ENCODE measurements around the gene MOG. TPM values are rescaled to one million over a fixed set of nuclear protein-coding genes. Genes with fewer than 3 reads are reported as not detected.

MOG gene
- polyA plus RNA-seq (2011; rRNA removed) (not detected in 2 replicates), polyA plus RNA-seq (2017; fragmentation: RNase III; extraction: RNeasy Plus Mini Kit Qiagen cat#74134 plus additional on column Dnase treatment) (not detected in 3 replicates), polyA minus RNA-seq (2011; rRNA and poly(A)+ RNA removed) (not detected in 2 replicates)
- not detected in 2 replicates for polyA plus RNA-seq (2012; cell fraction: cytosol; rRNA removed)
- polyA plus RNA-seq (2012; cell fraction: nucleus; rRNA removed) = not detected in 2 replicates

- no peak for TF ChIP-seq MAFK (IDR thresholded peaks at IDR 0.05; ENCODE audit: partially characterized antibody)
- TF ChIP-seq ZFP36 (IDR thresholded peaks at IDR 0.05; ENCODE audit: borderline replicate concordance, partially characterized antibody) = no peak
- no peak for TF ChIP-seq CEBPB (IDR thresholded peaks at IDR 0.05)
- TF ChIP-seq EHF (CRISPR knock-in tag; IDR thresholded peaks at IDR 0.05) = no peak
- TF ChIP-seq KDM1A (IDR thresholded peaks at IDR 0.05; ENCODE audit: low read depth) = no peak
- no peak for TF ChIP-seq FOXS1 (CRISPR knock-in tag; IDR thresholded peaks at IDR 0.05)
- no peak for TF ChIP-seq ESRRA (IDR thresholded peaks at IDR 0.05; ENCODE audit: borderline replicate concordance, low read length)
- no peak for TF ChIP-seq KDM5A (IDR thresholded peaks at IDR 0.05)
- no peak for TF ChIP-seq ATOH8 (CRISPR knock-in tag; IDR thresholded peaks at IDR 0.05; ENCODE audit: low read depth)
- no peak for TF ChIP-seq NPAS2 (CRISPR knock-in tag; IDR thresholded peaks at IDR 0.05; ENCODE audit: borderline replicate concordance)
- TF ChIP-seq ZC3H11A (IDR thresholded peaks at IDR 0.05) = no peak
- TF ChIP-seq POLR2AphosphoS2 (conservative IDR thresholded peaks at IDR 0.05; ENCODE audit: low read length) = no peak
- no peak for TF ChIP-seq JUNB (IDR thresholded peaks at IDR 0.05)
- TF ChIP-seq ZNF302 (CRISPR knock-in tag; IDR thresholded peaks at IDR 0.05) = no peak
- Histone ChIP-seq H3K4me3 (no peak within 1 kb of the TSS), H3K4me2 (no peak within 1 kb of the TSS), H3K27ac (no peak within 1 kb of the TSS), H3K9me3 (no peaks in the 10 kb centered on the region), H3K4me1 (no peaks in the 10 kb centered on the region)
- 57% methylated on average over 1 of the region's 4 CpGs for WGBS (ENCODE audit: missing lambda C conversion rate)
- FAIRE-seq (no peak), DNase-seq (ENCODE audit: low read depth in 1 of 2, low spot score in 1 of 2) (no peak), ATAC-seq (no peak)
- ChIA-PET CTCF (interaction anchor here (1.3 to 1.5 kb wide), 3 partner anchors 9 to 45 kb away, joined by 3 to 5 read pairs (median 3); no protein-coding TSS in a partner anchor), POLR2A (no interaction called here)
Measured at GRCh38 chr6:29656798-29657197, at the start of gene MOG. Gene MOG, plus strand, starts transcription at chr6:29657092. Its CDS starts 118 bp downstream, at chr6:29657210.

GRCh38 chr6:29608131-29608530 lies 48.8 kb upstream of the MOG start:
- no peaks in the 10 kb centered on the region for H3K9me3 ChIP-seq
- no peak overlapping the region for H3K4me2 ChIP-seq
- TF ChIP-seq EHF (CRISPR knock-in tag; IDR thresholded peaks at IDR 0.05) = no peak
- TF ChIP-seq RFX5 (IDR thresholded peaks at IDR 0.05) = no peak
- TF ChIP-seq FOSL2 (IDR thresholded peaks at IDR 0.05) = no peak
- TF ChIP-seq FOSL2 (CRISPR knock-in tag; IDR thresholded peaks at IDR 0.05) = no peak
- TF ChIP-seq PBX3 (IDR thresholded peaks at IDR 0.05) = no peak
- TF ChIP-seq TFCP2L1 (CRISPR knock-in tag; IDR thresholded peaks at IDR 0.05) = no peak
- TF ChIP-seq ZFP36 (IDR thresholded peaks at IDR 0.05; ENCODE audit: borderline replicate concordance, partially characterized antibody) = no peak
- TF ChIP-seq HDAC2 (IDR thresholded peaks at IDR 0.05) = no peak
- DNase-seq (ENCODE audit: low read depth in 1 of 2, low spot score in 1 of 2) (no peak), FAIRE-seq (no peak), ATAC-seq (no peak)
- no peak overlapping the region for H3K4me3 ChIP-seq
- ChIA-PET CTCF (no interaction called here), POLR2A (no interaction called here)
- H3K27ac ChIP-seq = no peak overlapping the region
- H3K4me1 ChIP-seq = no peaks in the 10 kb centered on the region

- Histone ChIP-seq H3K4me2 (no peak overlapping the region), H3K27ac (no peak overlapping the region), H3K4me1 (no peaks in the 10 kb centered on the region), H3K4me3 (no peak overlapping the region), H3K9me3 (no peaks in the 10 kb centered on the region)
- CTCF ChIA-PET = interaction anchor here (1.5 kb wide), 1 partner anchor 15 kb away, joined by 4 read pairs; no protein-coding TSS in a partner anchor
- POLR2A ChIA-PET = no interaction called here
- WGBS (ENCODE audit: missing lambda C conversion rate) = 96% methylated on average over 4 of the region's 4 CpGs
- DNase-seq (ENCODE audit: low read depth in 1 of 2, low spot score in 1 of 2) = no peak
- no peak for FAIRE-seq
- TF ChIP-seq CBX8 (IDR thresholded peaks at IDR 0.05) = no peak
- TF ChIP-seq RCOR1 (IDR thresholded peaks at IDR 0.05; ENCODE audit: low read depth, low read length) = no peak
- TF ChIP-seq PBX3 (IDR thresholded peaks at IDR 0.05) = no peak
- TF ChIP-seq TFCP2L1 (CRISPR knock-in tag; IDR thresholded peaks at IDR 0.05) = no peak
- no peak for TF ChIP-seq ZSCAN20 (CRISPR knock-in tag; IDR thresholded peaks at IDR 0.05)
- TF ChIP-seq CTCF (IDR thresholded peaks at IDR 0.05) = no peak
- TF ChIP-seq HMGXB4 (CRISPR knock-in tag; IDR thresholded peaks at IDR 0.05; ENCODE audit: borderline replicate concordance) = no peak
- TF ChIP-seq SMC3 (IDR thresholded peaks at IDR 0.05) = no peak
- no peak for TF ChIP-seq RFX5 (IDR thresholded peaks at IDR 0.05)
- TF ChIP-seq FOSL2 (IDR thresholded peaks at IDR 0.05) = no peak
- TF ChIP-seq FOSL2 (CRISPR knock-in tag; IDR thresholded peaks at IDR 0.05) = no peak
- no peak for TF ChIP-seq POLR2A (IDR thresholded peaks at IDR 0.05; ENCODE audit: low read length)
- ATAC-seq = no peak
Measured at GRCh38 chr6:29610540-29610939, 46.4 kb upstream of the MOG start.
